RWPE1 (cell line): ENCODE data around the gene RPUSD2.

Source experiments
- CTCF ChIA-PET: fragments of 350-600 bp; sonication (Branson Sonifier 250); formaldehyde crosslinking; extraction: SDS; loops from one replicate; lab custom pipeline; 2021; lab: Yijun Ruan, JAX
- POLR2A ChIA-PET: fragments of 400-600 bp; formaldehyde crosslinking; extraction: SDS; loops from one replicate; lab custom pipeline; 2020; ENCODE audit warnings: antibody characterized with exemption; ENCODE audit not compliant: low non-redundant PET; lab: Yijun Ruan, JAX
- DNase-seq: peaks from one replicate; pipeline ENCODE4 v3.0.0; 2012; ENCODE audit warnings: low spot score
- H3K27ac ChIP-seq: fragments of 450-650 bp; 2 replicates; pipeline ENCODE4 v1.5.1; 2017
- TF ChIP-seq, protein P1 (sequence below): fragments of 450-650 bp; conservative IDR thresholded peaks from 2 replicates; pipeline ENCODE4 v1.5.1; 2017; ENCODE audit warnings: low read depth, mild to moderate bottlenecking

Gene RPUSD2, protein sequence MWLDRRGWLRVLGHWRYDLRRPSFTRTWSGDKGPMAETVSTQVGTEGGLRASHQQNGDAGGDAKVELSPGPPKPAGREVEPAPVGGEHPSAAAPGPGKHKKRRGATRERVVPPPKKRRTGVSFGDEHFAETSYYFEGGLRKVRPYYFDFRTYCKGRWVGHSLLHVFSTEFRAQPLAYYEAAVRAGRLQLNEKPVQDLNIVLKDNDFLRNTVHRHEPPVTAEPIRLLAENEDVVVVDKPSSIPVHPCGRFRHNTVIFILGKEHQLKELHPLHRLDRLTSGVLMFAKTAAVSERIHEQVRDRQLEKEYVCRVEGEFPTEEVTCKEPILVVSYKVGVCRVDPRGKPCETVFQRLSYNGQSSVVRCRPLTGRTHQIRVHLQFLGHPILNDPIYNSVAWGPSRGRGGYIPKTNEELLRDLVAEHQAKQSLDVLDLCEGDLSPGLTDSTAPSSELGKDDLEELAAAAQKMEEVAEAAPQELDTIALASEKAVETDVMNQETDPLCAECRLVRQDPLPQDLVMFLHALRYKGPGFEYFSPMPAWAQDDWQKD

DNA sequence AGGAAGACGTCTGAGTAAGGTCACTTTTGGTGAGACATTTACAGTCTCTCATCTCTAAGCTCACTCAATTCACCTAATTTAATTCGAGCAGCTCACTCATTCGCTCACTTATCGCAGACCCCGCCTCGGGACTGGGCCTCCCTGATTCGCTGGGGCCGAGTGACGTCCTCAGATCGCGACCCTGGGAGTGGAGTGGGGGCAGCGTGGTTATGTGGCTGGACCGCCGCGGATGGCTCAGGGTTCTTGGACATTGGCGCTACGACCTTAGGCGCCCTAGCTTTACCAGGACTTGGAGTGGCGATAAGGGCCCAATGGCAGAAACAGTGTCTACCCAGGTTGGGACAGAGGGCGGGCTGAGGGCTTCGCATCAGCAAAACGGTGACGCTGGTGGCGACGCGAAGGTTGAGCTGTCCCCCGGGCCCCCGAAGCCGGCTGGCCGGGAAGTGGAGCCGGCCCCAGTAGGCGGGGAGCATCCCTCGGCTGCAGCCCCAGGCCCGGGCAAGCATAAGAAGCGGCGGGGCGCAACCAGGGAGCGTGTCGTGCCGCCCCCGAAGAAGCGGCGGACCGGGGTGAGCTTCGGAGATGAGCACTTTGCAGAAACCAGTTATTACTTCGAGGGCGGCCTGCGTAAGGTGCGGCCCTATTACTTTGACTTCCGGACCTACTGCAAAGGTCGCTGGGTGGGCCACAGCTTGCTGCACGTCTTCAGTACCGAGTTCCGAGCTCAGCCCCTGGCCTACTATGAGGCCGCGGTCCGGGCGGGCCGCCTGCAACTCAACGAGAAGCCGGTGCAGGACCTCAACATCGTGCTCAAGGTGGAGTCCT lies at the start of gene RPUSD2:
Gene RPUSD2 (plus strand): TSS at position 171 of the 825 bp plus-strand sequence. CDS start 39 bp downstream, at position 210.
- ChIA-PET POLR2A (interaction anchor here (0.6 to 0.9 kb wide), 3 partner anchors 9 to 329 kb away, joined by 4 to 9 read pairs (median 5); no protein-coding TSS in a partner anchor), CTCF (interaction anchor here (0.7 to 2.7 kb wide), 3 partner anchors 10 to 159 kb away, joined by 3 to 15 read pairs (median 3); no protein-coding TSS in a partner anchor)
- H3K27ac ChIP-seq = peak within 1 kb of the TSS; percentile 73
- TF ChIP-seq, protein P1, sequence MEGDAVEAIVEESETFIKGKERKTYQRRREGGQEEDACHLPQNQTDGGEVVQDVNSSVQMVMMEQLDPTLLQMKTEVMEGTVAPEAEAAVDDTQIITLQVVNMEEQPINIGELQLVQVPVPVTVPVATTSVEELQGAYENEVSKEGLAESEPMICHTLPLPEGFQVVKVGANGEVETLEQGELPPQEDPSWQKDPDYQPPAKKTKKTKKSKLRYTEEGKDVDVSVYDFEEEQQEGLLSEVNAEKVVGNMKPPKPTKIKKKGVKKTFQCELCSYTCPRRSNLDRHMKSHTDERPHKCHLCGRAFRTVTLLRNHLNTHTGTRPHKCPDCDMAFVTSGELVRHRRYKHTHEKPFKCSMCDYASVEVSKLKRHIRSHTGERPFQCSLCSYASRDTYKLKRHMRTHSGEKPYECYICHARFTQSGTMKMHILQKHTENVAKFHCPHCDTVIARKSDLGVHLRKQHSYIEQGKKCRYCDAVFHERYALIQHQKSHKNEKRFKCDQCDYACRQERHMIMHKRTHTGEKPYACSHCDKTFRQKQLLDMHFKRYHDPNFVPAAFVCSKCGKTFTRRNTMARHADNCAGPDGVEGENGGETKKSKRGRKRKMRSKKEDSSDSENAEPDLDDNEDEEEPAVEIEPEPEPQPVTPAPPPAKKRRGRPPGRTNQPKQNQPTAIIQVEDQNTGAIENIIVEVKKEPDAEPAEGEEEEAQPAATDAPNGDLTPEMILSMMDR = no peak
- peak; percentile 97 for DNase-seq

- ChIA-PET CTCF (interaction anchor here (1.1 kb wide), 1 partner anchor 259 kb away, joined by 4 read pairs; no protein-coding TSS in a partner anchor), POLR2A (no interaction called here)
- TF ChIP-seq, protein P1 = no peak
- no peak for DNase-seq
- no peak overlapping the region for H3K27ac ChIP-seq
Observed at GRCh38 chr15:40523611-40524010, 45.5 kb upstream of the RPUSD2 start.

DNA sequence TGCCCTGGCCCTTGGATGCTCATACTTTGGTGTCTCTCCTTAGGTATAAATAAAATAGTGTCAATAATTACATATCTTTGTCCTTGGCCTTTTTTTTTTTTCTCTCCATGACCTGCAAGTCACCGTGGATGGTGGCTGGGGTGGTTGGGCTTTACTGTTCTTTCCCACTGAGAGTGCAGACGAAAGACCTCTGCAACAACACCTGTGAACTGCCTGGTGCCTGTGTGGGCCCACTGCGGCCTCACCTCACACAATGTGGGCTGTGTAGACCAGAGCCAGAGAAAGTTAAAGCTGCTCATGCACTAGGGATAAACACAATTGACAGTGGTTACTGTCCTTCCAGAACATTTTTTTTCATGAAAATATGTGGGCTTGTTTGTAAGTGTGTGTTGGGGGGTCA lies 43.2 kb upstream of the RPUSD2 start:
- TF ChIP-seq, protein P1 = no peak
- ChIA-PET CTCF (interaction anchor here (0.6 kb wide), 1 partner anchor 72 kb away, joined by 3 read pairs; no protein-coding TSS in a partner anchor), POLR2A (no interaction called here)
- H3K27ac ChIP-seq = no peak overlapping the region
- no peak for DNase-seq

GRCh38 chr15:40528801-40529200 lies 40.3 kb upstream of the RPUSD2 start:
- TF ChIP-seq, protein P1 = no peak
- ChIA-PET CTCF (interaction anchor here (0.5 to 0.8 kb wide), 2 partner anchors 17 to 84 kb away, joined by 3 to 4 read pairs; no protein-coding TSS in a partner anchor), POLR2A (no interaction called here)
- H3K27ac ChIP-seq = no peak overlapping the region
- DNase-seq = no peak

DNA sequence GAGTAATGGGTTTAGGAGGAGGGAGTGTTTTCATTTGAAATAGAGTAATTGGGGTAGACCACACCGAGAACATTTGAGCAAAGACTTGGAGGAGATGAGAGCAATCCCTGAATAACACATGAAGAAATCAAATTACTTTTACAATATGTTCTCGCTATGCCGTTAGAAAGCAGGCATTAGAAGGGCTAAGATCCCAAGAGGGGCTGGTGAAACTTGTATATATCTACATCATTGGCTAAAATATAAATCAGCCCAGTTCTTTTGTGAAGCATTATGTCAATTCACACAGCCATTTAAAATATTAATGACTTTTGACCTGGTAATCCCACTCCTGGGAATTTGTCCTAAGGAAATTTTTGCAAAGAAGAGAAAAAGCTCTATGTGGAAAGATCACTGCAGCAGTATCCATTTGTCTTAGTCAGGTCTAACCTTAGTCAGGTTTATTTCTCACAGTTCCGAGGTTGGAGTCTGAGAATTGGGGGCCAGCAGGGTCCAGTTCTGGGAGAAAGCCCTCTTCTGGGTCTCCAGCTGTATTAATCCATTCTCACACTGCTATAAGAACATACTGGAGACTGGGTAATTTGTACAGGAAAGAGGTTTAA lies 35.2 kb upstream of the RPUSD2 start:
- POLR2A ChIA-PET = no interaction called here
- TF ChIP-seq, protein P1 = no peak
- CTCF ChIA-PET = no interaction called here
- H3K27ac ChIP-seq = no peak overlapping the region
- DNase-seq = no peak
